HG02610 (cell line): Measurements from ENCODE around the gene SLC37A4.

Experiments
- ATAC-seq: cut with Tn5 transposase; IDR thresholded peaks from one replicate; pipeline ENCODE4 v1.9.1; 2021; ENCODE audit warnings: mild to moderate bottlenecking, moderate library complexity; ENCODE audit not compliant: unreplicated experiment

The SLC37A4 gene

DNA sequence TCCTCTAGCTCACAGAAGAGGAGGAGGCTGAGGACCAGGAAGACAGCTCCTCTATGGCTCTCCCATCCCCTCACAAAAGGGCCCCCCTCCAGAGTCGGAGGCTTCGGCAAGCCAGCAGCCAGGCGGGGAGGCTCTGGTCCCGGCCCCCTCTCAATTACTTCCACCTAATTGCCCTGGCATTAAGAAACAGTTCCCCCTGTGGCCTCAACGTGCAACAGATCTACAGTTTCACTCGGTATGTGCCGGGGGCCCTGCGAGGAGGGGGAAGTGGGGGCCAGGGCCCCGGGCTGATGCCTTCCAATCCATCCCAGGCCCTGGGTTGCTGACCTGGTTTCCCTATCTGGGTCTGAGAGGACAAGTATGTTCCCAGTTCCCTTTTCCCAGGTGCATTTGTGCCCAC is 51.2 kb downstream of the SLC37A4 start:
- no peak for ATAC-seq

DNA sequence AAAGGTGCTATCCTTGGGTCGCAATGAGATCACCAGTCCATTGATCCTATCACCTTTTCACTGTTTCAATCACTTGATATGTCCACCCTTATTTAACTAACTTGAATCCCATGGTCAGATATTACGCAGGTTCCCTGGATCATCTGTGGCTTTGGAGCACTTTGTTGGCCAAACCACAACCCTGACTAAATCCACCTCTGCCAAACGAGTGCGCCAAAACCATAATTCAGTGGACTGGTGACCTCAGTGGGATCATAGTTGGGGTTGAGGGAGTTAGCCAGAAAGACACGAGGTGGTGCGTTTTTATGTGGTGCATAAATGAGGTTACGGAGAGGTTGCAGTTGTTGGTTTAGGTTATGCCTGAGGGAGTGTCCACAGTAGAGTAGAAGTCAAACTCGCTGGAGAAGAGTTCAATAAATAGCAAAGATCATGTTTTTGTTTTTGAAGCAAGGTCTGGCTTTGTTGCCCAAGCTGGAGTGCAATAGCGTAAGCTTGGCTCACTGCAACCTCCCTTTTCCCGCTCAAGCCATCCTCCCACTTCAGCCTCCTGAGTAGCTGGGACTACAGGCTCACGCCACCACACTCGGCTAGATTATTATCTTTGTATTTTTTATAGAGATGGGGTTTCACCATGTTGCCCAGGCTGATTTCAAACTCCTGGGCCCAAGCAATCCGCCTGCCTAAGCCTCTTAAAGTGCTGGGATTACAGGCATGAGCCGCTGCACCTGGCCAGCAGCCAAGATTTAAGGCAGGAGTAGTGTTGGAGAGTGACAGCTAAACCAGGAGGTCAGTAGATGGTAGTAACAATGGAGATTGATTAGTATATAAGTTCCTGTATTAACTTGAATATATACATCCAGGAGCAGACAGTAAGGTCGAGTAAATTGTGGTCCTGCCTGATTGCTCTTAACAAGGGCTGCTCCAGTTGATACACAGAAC is 54.6 kb downstream of the SLC37A4 start:
- ATAC-seq, result no peak
